NCI-H2227 treated with DMSO at 0.1 percent for 48 hours (cell line): ENCODE measurements around the gene GPBP1.
"Not testable (repeated sequence)": the region's sequence is repeated elsewhere in the genome, so short reads cannot be mapped to it uniquely, and the experiment has no call there.

Experiments used
- DNase-seq: peaks from one replicate; lab custom pipeline; 2025; lab: John Stamatoyannopoulos, UW

GPBP1 gene

GRCh38 chr5:57176350-57176857 lies 2.5 kb downstream of the GPBP1 start:
- no peak for DNase-seq

GRCh38 chr5:57177479-57178156 lies 3.8 kb downstream of the GPBP1 start:
- DNase-seq, result no peak

GRCh38 chr5:57178238-57178637 lies 4.4 kb downstream of the GPBP1 start:
- DNase-seq, result not testable (repeated sequence)

GRCh38 chr5:57179262-57180200 lies 5.7 kb downstream of the GPBP1 start:
- DNase-seq, result no peak

- no peak for DNase-seq
Measured at GRCh38 chr5:57181154-57181553, 7.3 kb downstream of the GPBP1 start.

GRCh38 chr5:57184322-57184721 lies 10.5 kb downstream of the GPBP1 start:
- DNase-seq, result no peak

GRCh38 chr5:57185313-57185712 lies 11.5 kb downstream of the GPBP1 start:
- DNase-seq, result no peak

GRCh38 chr5:57186194-57186593 lies 12.3 kb downstream of the GPBP1 start:
- no peak for DNase-seq

GRCh38 chr5:57187977-57188376 lies 14.1 kb downstream of the GPBP1 start:
- DNase-seq, result not testable (repeated sequence)

GRCh38 chr5:57189515-57189914 lies 15.7 kb downstream of the GPBP1 start:
- DNase-seq, result no peak

- no peak for DNase-seq
Measured at GRCh38 chr5:57190593-57190992, 16.7 kb downstream of the GPBP1 start.

GRCh38 chr5:57191163-57191562 lies 17.3 kb downstream of the GPBP1 start:
- no peak for DNase-seq

GRCh38 chr5:57191986-57192385 lies 18.1 kb downstream of the GPBP1 start:
- no peak for DNase-seq

GRCh38 chr5:57192832-57193231 lies 19.0 kb downstream of the GPBP1 start:
- DNase-seq, result not testable (repeated sequence)

- no peak for DNase-seq
Measured at GRCh38 chr5:57193757-57194413, 20.0 kb downstream of the GPBP1 start.

GRCh38 chr5:57194653-57195052 lies 20.8 kb downstream of the GPBP1 start:
- no peak for DNase-seq

GRCh38 chr5:57195060-57195459 lies 21.2 kb downstream of the GPBP1 start:
- DNase-seq, result no peak

- DNase-seq, result no peak
Measured at GRCh38 chr5:57199866-57200265, 26.0 kb downstream of the GPBP1 start.

- DNase-seq, result no peak
Measured at GRCh38 chr5:57202811-57203210, 29.0 kb downstream of the GPBP1 start.

GRCh38 chr5:57207007-57207653 lies 33.3 kb downstream of the GPBP1 start:
- DNase-seq, result no peak

- DNase-seq, result no peak
Measured at GRCh38 chr5:57207681-57208080, 33.8 kb downstream of the GPBP1 start.
